ENCODE measurements around the gene PRDM8.
"Not testable (repeated sequence)": the region's sequence is repeated elsewhere in the genome, so short reads cannot be mapped to it uniquely, and the experiment has no call there.

The PRDM8 gene

DNA sequence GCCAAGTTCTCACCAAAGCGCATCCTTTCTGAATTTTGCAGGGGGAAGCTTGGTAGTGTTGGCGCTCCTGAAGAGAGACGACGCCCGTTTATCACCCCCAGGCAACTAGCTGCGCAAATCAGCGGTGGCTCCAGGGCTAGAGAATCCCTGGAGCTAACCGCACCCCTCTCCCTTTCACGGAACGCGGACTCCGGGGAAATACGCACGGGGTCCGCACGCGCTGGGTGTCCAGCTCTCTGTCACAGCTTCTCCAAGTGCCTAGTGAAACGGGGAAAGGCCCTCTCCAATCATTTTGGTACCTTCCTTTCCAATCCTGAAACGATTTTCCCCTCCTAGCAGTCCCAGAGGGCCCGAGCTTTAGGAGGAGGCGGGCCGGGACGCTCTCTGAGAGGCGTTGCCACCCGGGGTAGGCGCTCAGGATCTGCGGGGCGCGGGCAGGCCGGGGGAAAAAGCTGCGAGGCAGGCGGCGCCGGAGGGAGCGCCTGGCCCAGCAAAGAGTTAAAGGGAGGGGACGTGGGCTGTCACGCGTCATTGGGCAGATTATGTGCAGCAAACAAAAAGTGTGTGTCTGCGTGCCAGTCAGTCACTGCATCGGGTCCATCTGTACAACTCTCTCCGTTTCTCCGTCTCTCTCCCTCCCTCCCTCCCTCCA lies at the start of gene PRDM8:
Gene PRDM8, plus strand, starts transcription at position 582 of the 652 bp plus-strand sequence. CDS start 2,578 bp downstream, outside the sequence.
- DNase-seq (ENCODE audit: low spot score) = no peak

- no peak for DNase-seq (ENCODE audit: low spot score)
Observed at GRCh38 chr4:80150387-80151180, 46.7 kb upstream of the PRDM8 start.

DNA sequence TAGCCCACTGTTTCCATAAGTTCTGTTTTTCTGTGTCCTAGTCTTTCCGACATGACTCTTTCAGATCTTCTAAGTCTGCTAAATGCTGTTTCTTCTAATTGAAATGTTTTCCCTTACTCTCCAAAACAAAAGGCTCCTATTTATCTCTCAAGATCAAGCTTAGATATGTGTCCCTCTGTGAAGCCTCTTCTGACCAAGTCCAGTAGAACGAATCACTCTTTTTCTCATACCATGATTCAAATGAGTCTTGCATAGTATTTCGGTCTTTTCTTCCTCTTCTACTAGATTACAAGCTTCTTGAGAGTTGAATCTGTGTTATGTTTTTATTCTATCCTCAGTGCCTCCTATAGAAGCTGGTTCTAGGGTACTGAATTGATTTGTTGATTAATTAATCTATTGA lies 45.3 kb upstream of the PRDM8 start:
- DNase-seq (ENCODE audit: low spot score) = no peak

DNA sequence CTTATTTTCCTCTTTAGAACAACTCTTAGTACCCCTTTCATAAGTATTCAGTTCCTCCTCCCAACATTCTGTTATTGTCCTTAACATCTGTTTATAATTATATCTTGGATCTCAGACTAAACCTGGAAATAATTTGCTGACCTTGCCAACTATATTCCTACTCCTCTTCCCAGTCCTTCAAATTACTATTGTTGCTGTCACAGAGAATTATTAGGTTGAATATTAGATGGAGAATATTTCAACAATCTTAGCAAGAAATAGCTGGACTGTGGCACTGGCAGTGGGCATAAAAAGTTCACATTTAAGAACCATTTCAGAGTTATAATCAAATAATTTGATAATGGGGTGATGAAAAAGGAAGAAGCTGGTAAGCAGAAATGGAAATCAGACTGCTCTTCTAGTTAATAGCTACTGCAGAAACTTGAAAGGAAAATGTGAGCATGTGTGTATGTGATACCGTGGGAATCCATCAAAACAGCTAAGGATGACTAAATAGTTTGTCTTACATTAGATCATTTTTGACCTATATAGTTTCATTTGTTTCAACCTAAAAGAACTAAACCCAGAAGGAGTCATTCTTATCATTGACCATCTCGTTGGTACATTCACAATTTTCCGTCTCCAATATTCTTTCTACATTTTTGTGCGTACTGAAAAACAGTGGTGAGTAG lies 43.3 kb upstream of the PRDM8 start:
- no peak for DNase-seq (ENCODE audit: low spot score)

GRCh38 chr4:80154545-80154933 lies 42.8 kb upstream of the PRDM8 start:
- DNase-seq (ENCODE audit: low spot score) = no peak

- no peak for DNase-seq (ENCODE audit: low spot score)
Observed at GRCh38 chr4:80155316-80155982, 41.9 kb upstream of the PRDM8 start.

DNA sequence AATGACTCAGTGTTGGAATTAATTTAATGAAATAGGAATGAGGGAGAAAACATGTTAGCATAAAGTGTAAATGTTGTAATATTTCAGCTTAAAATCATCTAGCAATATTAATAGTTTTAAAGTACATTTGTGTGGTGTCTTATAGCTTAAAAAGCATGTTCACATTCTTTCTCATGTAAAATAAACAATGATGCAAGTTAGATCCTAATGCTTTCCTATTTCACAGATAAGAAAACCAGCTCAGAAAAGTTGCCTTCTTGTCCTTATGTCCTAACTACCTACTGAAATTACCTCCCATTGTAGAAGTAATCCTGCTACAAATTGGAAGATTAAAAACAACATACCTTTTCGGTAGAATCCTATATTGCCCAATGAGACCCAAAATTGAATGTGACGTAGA lies 40.9 kb upstream of the PRDM8 start:
- no peak for DNase-seq (ENCODE audit: low spot score)

DNA sequence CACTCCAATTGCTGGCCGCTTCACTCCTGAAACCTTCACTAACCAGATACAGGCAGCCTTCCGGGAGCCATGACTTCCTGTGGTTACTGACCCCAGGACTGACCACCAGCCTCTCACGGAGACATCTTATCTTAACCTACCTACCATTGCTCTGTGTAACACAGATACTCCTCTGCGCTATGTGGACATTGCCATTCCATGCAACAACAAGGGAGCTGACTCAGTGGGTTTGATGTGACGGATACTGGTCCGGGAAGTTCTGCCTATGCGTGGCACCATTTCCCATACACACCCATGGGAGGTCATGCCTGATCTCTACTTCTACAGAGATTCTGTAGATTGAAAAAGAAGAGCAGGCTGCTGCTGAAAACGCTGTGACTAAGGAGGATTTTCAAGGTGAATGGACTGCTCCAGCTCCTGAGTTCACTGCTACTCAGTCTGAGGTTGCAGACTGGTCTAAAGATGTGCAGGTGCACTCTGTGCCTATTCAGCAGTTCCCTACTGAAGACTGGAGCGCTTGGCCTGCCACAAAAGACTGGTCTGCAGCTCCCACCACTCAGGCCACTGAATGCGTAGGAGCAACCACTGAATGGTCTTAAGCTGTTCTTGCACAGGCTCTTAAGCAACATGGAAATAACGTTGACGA lies 35.8 kb upstream of the PRDM8 start:
- DNase-seq (ENCODE audit: low spot score) = no peak

- no peak for DNase-seq (ENCODE audit: low spot score)
Observed at GRCh38 chr4:80162418-80162817, 34.9 kb upstream of the PRDM8 start.

DNA sequence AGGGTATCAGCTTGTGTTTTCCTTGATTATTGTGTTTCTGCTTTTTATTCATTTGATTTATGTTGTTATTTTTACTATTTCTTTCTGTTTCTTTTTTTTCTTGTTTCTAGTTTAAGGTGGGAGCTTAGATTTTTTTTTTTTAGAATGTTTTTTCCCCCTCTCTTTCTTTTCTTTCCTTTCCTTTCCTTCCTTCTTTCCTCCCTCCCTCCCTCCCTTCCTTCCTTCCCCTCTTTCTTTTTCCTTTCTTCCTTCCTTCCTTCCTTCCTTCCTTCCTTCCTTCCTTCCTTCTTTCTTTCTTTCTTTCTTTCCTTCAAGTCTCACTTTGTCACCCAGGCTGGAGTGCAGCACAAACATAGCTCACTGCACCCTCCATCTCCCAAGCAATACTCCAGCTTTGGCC lies 31.4 kb upstream of the PRDM8 start:
- no peak for DNase-seq (ENCODE audit: low spot score)

DNA sequence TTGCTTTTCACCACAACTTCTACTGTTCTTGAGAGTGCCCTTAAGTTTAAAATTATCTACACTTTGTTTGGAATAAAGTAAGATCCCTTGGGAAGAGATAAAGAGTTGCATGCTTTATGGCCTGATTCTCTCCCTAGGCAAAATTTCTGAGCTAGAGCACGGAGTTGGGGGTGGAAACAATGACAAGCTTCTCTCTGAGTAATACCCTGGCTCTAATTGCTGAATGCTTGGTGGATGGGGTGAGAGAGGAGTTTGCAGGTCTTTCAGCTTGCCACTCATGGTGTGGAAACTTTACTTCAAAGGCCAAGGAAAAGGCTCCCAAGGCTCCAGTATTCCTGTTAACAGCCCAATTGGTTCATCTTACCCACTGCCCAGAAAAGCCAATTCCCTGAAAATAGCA lies 26.1 kb upstream of the PRDM8 start:
- no peak for DNase-seq (ENCODE audit: low spot score)

DNA sequence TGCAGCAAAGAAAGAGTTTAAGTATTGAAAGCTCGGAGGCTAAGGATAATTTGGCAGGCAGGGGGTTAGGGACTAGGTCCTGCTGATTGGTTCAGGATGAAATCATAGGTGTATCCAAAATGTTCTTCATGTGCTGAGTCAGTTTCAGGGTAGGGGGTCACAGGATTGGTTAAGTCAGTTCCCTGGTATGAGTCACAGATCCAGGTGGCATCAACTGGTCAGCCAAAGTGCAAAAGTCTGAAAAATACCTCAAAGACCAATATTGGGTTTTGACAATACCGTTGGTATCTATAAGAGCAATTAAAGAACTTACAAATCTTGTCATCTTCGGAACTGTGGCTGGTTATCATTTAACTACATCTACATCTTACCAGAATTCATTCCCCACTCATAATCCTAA lies 25.6 kb upstream of the PRDM8 start:
- DNase-seq (ENCODE audit: low spot score) = no peak

DNA sequence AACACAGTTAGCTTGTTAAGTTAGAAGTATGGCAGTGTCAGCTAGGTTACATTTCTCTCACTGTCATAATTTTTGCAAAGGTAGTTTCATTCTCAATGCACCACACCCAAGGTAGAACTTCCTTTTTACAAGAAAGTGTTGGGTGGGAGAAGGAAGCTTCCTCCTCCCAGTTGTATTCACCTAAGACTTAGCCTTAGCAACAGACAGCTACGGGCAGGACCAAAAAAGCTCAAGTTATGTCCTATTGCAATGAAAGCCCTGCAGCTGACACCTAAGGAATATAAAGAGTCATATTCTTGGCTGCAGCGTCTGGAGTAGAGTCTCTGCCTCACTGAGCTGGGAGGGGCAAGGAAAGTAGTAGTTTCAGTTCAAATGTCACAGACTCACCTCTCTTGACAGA lies 25.1 kb upstream of the PRDM8 start:
- no peak for DNase-seq (ENCODE audit: low spot score)

DNA sequence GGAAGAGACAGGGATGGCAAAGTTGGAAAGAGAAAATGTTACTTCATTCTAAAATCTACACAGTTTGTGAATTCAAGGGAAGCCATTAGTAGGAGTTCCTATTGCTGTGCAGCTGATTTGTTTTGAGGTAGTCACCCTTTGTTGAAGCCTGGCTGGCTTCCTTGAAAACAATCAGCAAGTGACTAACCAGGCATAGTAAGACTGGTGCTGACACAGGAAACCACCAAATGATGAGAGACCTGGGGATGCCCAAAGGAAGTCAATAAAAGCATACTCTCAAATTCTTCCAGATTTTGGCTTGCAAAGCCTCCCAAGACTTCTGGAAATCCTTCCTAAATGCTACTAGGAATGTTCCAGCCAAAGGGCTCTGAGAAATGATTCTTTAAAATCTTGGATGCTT lies 23.9 kb upstream of the PRDM8 start:
- no peak for DNase-seq (ENCODE audit: low spot score)

- DNase-seq (ENCODE audit: low spot score) = no peak
Observed at GRCh38 chr4:80173841-80174240, 23.5 kb upstream of the PRDM8 start.

DNA sequence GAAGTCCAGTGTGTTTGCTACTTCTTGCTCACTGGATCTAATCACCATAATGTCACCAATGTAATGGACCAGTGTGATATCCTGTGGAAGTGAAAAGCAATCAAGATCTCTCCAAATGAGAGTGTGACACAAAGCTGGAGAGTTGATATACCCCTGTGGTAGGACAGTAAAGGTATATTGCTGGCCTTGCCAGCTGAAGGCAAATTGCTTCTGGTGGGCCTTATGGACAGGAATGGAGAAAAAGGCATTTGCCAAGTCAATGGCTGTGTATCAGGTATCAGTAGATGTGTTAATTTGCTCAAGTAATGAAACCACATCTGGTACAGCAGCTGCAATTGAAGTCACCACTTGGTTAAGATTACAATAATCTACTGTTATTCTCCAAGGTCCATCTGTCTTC lies 19.5 kb upstream of the PRDM8 start:
- not testable (repeated sequence) for DNase-seq (ENCODE audit: low spot score)

DNA sequence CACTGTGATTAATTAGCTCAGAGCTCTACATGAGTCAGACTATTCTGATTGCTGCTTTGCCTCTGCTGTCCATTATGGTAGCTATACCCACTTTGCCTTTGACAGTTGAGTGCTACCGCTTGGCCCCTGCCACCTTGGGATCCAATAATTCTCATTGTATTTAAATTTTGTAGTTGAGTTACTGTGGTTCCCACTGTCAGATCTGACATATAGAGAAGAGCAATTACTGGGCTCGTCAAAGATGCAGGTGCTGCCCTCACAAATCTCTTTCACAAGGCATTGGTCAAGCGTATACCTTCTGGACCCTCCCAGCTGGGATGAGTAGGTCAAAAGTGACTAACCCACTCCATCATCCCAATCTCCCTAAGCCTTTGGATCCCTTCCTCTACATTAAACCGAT lies 18.3 kb upstream of the PRDM8 start:
- no peak for DNase-seq (ENCODE audit: low spot score)

- DNase-seq (ENCODE audit: low spot score) = no peak
Observed at GRCh38 chr4:80179637-80180161, 17.6 kb upstream of the PRDM8 start.

DNA sequence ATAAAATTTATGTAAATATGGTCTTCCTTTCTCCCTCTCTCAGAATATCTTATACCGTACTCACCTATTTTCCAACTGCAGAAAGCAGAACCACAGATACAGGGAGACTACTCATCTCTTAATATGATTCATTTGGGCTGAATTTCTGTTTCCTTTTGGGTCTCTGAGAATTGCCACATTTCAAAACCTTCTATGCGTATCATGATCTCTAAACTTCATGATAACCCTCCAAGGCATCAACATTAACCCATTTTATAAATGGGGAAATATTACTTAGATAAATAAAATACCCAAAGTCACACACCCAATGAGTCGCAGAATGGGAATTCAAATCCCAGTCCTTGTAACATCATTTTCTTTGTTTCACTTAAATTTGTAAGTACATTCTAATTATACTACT lies 16.6 kb upstream of the PRDM8 start:
- DNase-seq (ENCODE audit: low spot score) = no peak

- DNase-seq (ENCODE audit: low spot score) = no peak
Observed at GRCh38 chr4:80182237-80182866, 15.0 kb upstream of the PRDM8 start.

DNA sequence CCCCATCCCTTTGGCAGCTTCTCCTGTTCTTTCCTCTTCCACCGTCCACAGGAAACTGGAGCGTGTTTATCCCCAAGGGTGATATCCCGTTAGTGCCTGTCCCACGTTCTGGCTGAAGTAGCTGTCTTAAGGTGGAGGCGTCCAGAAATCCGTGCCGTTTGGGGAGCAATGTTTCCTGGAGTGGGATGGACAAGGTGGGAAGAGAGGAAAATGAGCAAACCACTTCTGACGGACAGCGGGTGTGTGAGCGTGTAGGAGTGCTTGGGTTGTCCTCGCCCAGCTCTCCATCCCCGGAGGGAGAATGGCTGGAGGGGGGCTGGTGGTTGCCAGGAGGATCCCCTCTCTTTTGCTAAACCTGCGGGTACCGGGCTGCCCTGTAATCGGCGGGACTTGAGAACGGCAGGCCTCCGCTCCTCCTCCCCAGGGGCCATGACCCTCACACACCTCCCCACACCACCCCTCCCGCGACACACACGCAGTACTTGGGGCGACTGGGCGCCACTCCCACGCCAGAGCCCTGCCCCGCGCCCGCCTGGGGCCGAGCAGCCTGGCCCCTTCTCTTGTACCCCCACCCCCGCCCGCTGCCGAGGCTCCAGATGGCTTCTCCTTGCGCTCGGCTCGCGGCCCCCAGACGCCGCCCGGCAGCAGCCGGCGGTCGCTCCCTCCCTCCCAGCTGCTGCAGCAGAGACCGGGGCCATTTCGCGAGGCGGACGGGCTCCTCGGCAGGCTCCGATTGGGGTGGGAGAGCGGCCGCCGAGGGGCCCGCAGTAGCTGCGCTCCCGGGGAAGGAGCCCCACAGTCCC lies 13.9 kb upstream of the PRDM8 start:
- no peak for DNase-seq (ENCODE audit: low spot score)

All from HuH-7 (cell line).